Liver (tissue), 3 donors: ENCODE data around the gene APOBEC3G.

Experiments used
- JUND ChIP-seq, 2 donors: IDR thresholded peaks; 2 replicates each; pipeline ENCODE4 v1.6.1; 2016; ENCODE audit warnings: antibody characterized with exemption in 2 of 2
- RAD21 ChIP-seq, 2 donors: IDR thresholded peaks; 2 replicates each; pipeline ENCODE4 v1.6.1; 2016; ENCODE audit warnings: antibody characterized with exemption in 2 of 2, mild to moderate bottlenecking in 2 of 2
- SP1 ChIP-seq: IDR thresholded peaks from 2 replicates; pipeline ENCODE4 v1.6.1; 2018; ENCODE audit warnings: antibody characterized with exemption, mild to moderate bottlenecking
- TAF1 ChIP-seq: conservative IDR thresholded peaks from 2 replicates; pipeline ENCODE4 v1.6.1; 2016; ENCODE audit warnings: antibody characterized with exemption, mild to moderate bottlenecking
- YY1 ChIP-seq: IDR thresholded peaks from 2 replicates; pipeline ENCODE4 v1.6.1; 2016; ENCODE audit warnings: antibody characterized with exemption, mild to moderate bottlenecking
- TF ChIP-seq, protein P1 (sequence below): fragments of 150-350 bp; IDR thresholded peaks from 2 replicates; pipeline ENCODE4 v1.5.1; 2017; ENCODE audit warnings: improper control_type of control experiment, low read depth, low read length; ENCODE audit not compliant: missing input control
- TF ChIP-seq, protein P2 (sequence below): IDR thresholded peaks from 2 replicates; pipeline ENCODE4 v1.6.1; 2016; ENCODE audit warnings: antibody characterized with exemption, mild to moderate bottlenecking
- TF ChIP-seq, protein P3 (sequence below): IDR thresholded peaks from 2 replicates; pipeline ENCODE4 v1.6.1; 2016; ENCODE audit warnings: antibody characterized with exemption
- TF ChIP-seq, protein P4 (sequence below): IDR thresholded peaks from 2 replicates; pipeline ENCODE4 v1.6.1; 2016; ENCODE audit warnings: antibody characterized with exemption
- donor health status: healthy.
- donor health status: healthy.

DNA sequence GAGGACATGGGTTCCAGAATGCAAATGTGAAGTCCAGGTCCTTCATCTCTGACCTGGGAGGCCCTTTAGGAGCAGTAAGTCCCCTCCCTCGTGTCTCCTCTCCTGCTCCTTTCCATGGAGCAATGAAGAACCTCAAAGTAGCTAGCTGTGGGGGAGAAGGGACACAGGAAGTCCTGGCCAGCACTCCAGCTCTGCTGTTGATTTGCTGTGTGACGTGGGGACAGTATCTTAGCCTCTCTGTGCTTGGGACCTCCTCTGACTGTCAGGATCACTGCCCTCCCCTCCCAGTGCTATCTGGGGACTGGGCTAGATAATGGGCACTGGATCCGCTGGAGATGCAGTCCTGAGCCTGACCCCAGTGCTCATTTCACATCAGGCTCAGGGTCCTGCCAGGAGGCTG lies 18.9 kb downstream of the APOBEC3G start:
- TF ChIP-seq, protein P1, sequence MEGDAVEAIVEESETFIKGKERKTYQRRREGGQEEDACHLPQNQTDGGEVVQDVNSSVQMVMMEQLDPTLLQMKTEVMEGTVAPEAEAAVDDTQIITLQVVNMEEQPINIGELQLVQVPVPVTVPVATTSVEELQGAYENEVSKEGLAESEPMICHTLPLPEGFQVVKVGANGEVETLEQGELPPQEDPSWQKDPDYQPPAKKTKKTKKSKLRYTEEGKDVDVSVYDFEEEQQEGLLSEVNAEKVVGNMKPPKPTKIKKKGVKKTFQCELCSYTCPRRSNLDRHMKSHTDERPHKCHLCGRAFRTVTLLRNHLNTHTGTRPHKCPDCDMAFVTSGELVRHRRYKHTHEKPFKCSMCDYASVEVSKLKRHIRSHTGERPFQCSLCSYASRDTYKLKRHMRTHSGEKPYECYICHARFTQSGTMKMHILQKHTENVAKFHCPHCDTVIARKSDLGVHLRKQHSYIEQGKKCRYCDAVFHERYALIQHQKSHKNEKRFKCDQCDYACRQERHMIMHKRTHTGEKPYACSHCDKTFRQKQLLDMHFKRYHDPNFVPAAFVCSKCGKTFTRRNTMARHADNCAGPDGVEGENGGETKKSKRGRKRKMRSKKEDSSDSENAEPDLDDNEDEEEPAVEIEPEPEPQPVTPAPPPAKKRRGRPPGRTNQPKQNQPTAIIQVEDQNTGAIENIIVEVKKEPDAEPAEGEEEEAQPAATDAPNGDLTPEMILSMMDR: no peak
- TF ChIP-seq, protein P2, sequence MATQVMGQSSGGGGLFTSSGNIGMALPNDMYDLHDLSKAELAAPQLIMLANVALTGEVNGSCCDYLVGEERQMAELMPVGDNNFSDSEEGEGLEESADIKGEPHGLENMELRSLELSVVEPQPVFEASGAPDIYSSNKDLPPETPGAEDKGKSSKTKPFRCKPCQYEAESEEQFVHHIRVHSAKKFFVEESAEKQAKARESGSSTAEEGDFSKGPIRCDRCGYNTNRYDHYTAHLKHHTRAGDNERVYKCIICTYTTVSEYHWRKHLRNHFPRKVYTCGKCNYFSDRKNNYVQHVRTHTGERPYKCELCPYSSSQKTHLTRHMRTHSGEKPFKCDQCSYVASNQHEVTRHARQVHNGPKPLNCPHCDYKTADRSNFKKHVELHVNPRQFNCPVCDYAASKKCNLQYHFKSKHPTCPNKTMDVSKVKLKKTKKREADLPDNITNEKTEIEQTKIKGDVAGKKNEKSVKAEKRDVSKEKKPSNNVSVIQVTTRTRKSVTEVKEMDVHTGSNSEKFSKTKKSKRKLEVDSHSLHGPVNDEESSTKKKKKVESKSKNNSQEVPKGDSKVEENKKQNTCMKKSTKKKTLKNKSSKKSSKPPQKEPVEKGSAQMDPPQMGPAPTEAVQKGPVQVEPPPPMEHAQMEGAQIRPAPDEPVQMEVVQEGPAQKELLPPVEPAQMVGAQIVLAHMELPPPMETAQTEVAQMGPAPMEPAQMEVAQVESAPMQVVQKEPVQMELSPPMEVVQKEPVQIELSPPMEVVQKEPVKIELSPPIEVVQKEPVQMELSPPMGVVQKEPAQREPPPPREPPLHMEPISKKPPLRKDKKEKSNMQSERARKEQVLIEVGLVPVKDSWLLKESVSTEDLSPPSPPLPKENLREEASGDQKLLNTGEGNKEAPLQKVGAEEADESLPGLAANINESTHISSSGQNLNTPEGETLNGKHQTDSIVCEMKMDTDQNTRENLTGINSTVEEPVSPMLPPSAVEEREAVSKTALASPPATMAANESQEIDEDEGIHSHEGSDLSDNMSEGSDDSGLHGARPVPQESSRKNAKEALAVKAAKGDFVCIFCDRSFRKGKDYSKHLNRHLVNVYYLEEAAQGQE: no peak
- TF ChIP-seq, protein P3, sequence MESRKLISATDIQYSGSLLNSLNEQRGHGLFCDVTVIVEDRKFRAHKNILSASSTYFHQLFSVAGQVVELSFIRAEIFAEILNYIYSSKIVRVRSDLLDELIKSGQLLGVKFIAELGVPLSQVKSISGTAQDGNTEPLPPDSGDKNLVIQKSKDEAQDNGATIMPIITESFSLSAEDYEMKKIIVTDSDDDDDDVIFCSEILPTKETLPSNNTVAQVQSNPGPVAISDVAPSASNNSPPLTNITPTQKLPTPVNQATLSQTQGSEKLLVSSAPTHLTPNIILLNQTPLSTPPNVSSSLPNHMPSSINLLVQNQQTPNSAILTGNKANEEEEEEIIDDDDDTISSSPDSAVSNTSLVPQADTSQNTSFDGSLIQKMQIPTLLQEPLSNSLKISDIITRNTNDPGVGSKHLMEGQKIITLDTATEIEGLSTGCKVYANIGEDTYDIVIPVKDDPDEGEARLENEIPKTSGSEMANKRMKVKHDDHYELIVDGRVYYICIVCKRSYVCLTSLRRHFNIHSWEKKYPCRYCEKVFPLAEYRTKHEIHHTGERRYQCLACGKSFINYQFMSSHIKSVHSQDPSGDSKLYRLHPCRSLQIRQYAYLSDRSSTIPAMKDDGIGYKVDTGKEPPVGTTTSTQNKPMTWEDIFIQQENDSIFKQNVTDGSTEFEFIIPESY: no peak
- no peak for TF ChIP-seq RAD21 (IDR thresholded peaks at IDR 0.05)
- no peak for TF ChIP-seq YY1
- TF ChIP-seq TAF1: no peak
- TF ChIP-seq SP1: no peak
- no peak for TF ChIP-seq JUND (IDR thresholded peaks at IDR 0.05)
- TF ChIP-seq, protein P4, sequence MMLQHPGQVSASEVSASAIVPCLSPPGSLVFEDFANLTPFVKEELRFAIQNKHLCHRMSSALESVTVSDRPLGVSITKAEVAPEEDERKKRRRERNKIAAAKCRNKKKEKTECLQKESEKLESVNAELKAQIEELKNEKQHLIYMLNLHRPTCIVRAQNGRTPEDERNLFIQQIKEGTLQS: no peak
